UCSD-AML1 (cell line): ENCODE results near the gene ZKSCAN2.
A peak's percentile ranks its signal among the peaks of the same experiment; 100 is the strongest.

Experiments
- DNase-seq: peaks from one replicate; lab custom pipeline; 2025; ENCODE audit not compliant: unreplicated experiment; lab: John Stamatoyannopoulos, UW

The ZKSCAN2 gene

DNA sequence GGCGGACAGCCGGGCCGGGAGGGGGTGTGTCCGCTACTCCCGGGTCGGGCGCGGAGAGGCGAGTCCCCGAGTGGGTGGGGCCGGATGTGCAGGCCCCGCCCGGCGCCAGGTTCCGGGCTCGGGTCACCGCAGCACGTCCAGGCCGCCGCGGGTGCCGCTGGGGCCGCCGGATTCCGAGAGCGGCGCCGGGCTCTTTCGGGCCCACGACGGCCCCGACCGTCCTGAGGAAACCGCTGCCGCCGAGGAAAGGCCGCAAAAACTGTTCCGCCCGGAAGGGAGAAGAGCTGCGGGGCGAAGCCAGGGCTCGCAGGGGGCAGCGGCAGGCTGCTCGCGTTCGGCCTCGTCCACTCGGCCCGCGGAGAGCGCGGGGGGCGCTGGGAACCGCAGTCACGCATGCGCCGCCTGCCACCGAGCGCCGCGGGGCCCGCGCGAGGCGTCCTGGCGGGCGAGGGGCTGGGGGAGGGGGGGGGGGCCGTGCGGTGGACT lies at the start of gene ZKSCAN2:
ZKSCAN2 (minus strand) TSS at position 376 of the 486 bp plus-strand sequence. CDS start 718 bp downstream, outside the sequence.
- DNase-seq, result peak; percentile 93

DNA sequence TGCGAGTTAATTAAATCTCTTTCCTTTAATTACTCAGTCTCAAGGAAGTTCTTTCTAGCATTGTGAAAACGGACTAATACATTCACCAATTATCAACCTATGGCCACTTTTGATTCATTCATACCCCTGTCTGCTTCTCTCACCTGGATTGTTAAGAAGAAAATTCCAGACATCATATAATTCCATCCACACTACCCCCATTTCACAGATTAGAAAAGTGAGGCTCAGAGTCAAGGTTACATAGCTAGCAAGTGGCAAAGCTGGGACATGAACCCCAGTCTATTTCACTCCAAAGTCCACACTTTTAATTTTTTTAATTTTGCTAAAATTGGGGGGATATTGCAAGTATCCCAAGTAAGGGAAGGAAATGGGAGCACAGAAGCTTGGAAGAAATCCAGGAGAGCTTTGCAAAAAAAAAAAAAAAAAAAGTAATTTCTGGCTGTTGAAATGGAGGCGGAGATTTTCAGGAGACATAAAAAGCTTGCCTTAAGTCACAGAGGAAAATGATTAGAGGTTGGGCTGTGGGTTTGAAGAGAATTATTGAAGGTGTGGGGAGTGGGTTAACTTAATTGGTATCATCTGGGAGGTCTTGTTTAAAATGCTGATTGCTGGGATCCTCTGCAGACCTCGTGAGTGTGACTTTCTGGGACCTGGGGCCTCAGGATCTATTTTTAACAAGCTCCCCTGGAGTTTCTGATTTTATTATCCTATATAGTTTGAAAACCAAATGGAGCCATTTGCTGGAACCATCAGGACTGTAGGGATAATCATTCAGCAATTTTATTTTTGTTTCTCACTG lies 42.3 kb upstream of the ZKSCAN2 start:
- no peak for DNase-seq

DNA sequence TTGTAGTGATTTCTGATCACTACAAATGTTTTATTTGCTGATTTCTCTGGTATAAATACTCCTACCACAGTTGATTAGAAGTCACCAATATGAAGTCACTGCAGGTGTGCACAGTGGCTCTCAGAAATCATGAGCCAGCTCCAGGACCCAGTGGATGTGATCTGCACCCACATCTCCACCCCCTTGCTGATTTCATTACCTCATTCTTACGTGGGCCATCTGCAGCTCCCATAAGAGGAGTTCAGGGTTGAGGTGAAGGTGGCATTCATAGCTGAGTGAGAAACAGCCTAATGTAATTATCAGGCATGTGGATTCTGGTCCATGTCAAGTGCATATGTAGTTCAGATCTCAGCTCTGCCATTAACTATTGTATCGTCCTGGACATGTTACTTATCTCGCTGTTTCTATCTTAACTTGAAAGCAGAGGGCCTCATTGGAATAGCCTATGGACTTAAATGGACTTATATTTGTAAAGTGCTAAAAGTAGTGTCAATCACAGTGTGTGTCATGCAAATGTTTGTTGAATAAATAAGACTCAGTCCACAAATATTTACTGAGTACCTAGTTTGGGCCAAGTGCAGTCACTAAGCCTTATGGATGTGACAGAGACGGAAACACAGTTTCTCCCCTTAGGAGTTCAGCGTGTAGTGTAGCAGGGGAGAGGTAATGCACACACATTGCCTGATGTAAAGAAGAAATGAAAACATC lies 40.7 kb upstream of the ZKSCAN2 start:
- no peak for DNase-seq

DNA sequence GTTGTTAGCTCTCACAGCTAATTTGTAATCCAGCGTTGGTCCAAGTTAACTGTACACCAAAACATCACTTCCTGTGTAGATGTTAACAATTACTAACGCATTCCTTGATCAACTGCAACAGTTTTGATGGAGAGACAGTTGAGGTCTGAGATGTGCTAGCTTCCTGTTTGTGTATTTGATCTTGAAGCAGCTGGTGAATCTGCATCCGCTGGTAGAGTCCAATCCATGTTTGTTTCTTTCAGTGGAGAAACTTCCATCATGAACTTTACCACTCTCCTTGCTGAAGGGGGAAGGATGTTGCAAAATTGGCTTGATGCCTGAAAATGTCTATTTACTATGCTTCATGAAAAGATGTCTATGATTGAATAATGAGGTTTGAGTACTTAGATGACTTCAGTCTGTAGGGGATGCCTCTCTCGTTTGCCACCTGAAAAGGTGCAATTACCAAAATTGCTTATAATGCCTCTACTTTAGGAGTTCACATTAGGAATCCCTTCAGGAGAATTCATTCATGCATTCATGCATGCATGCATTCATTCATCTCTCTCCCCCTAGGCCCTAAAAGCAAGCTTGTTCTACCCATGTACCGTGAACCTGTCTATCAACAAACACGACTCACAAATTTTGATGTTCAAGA lies 39.6 kb upstream of the ZKSCAN2 start:
- no peak for DNase-seq

GRCh38 chr16:25291580-25291979 lies 33.9 kb upstream of the ZKSCAN2 start:
- DNase-seq, result no peak

DNA sequence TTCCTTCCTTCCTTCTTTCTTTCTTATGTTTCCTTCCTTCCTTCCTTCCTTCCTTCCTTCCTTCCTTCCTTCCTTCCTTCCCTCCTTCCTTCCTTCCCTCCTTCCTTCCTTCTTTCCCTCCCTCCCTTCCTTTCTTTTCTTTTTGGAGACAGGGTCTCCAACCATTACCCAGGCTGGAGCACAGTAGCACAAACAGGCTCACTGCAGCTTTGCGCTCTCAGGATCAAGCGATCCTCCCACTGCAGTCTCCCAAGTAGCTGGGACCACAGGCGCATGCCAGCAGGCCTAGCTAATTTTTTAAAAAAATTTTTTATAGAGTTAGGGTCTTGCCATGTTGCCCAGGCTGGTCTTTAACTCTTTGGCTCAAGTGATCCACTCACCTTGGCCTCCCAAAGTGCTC lies 31.8 kb upstream of the ZKSCAN2 start:
- no peak for DNase-seq

- DNase-seq, result no peak
These were observed 21.8 kb upstream of the ZKSCAN2 start for GRCh38 chr16:25279491-25279890.

GRCh38 chr16:25271421-25271820 lies 13.8 kb upstream of the ZKSCAN2 start:
- no peak for DNase-seq

GRCh38 chr16:25270577-25270976 lies 12.9 kb upstream of the ZKSCAN2 start:
- DNase-seq, result no peak

GRCh38 chr16:25269879-25270278 lies 12.2 kb upstream of the ZKSCAN2 start:
- DNase-seq, result no peak

DNA sequence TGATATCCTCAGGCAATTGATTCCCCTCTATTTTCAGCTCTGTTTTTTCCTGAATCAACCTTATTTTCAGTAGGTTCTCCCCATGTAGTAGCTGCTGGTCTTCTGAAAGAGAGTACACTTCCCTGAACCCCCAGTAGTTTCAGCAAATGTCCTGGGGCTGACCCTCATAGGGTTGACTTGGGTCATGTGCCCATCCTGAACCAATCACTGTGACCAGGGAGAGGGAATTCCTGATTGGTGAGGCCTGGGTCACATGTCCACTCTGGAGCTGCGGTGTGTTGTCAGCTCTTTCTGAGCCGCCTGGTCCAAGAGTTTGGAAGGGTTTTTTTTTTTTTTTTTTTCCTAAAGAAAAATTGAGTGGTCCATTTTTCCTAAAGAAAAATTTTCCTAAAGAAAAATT lies 8.3 kb upstream of the ZKSCAN2 start:
- no peak for DNase-seq

GRCh38 chr16:25264597-25264996 lies 7.0 kb upstream of the ZKSCAN2 start:
- no peak for DNase-seq

- no peak for DNase-seq
These were observed 2.8 kb upstream of the ZKSCAN2 start for GRCh38 chr16:25260416-25260815.

- no peak for DNase-seq
These were observed 1.2 kb upstream of the ZKSCAN2 start for GRCh38 chr16:25258861-25259179.

GRCh38 chr16:25257956-25258860 lies 563 bp upstream of the ZKSCAN2 start:
- DNase-seq, result peak; percentile 93

GRCh38 chr16:25256695-25257469 lies 763 bp downstream of the ZKSCAN2 start:
- DNase-seq, result peak; percentile 42

- DNase-seq, result no peak
These were observed 4.3 kb downstream of the ZKSCAN2 start for GRCh38 chr16:25253322-25253721.

DNA sequence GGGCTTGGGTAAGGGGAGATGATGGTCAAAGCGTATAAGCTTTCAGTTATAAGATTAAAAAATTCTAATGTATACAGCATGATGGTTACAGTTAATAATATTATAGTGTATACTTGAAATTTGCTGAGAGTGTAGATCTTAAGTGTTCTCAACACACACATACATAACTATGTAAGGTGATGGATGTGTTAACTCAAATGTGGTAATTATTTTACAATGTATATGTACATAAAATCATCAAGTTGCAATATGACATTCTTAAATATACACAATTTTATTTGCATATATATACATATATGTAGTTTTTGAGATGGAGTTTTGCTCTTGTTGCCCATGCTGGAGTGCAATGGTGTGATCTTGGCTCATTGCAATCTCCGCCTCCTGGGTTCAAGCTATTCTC lies 7.2 kb downstream of the ZKSCAN2 start:
- no peak for DNase-seq

- DNase-seq, result no peak
These were observed 21.7 kb downstream of the ZKSCAN2 start for GRCh38 chr16:25235991-25236390.

DNA sequence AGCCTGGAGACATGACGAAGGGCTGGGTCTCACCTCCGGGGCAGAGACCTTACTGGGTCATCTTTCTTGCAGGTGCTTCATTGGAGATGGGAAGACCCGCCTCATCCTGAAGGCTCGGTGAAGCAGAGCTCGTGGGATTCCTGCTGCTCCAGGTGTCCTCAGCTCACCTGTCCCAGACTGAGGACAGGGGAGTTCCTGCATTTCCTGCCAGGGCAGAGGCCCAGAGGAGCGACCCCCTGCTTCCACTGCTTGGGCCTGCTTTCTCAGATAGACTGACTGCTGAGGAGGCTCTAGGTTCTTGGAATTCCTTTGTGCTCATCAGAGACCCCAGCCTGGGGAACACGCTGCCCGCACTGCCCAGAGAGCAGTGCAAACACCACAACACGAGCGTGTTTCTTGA lies 29.3 kb downstream of the ZKSCAN2 start:
- no peak for DNase-seq
